Measurements from ENCODE around the gene ARFGAP2.

Gene ARFGAP2

GRCh38 chr11:47176328-47177228, at the start of gene ARFGAP2:
ARFGAP2 (minus strand) TSS chr11:47176879; CDS start chr11:47176853, 26 bp downstream.
- peak within 1 kb of the TSS; percentile 77 to 94 for H3K4me3 ChIP-seq (replicated peaks in 1 of 2; ENCODE audit: low read depth in 2 of 2, low read length in 2 of 2)
- no peak for TF ChIP-seq CTCF (IDR thresholded peaks at IDR 0.05; ENCODE audit: low read depth, low read length)

GRCh38 chr11:47225552-47226400, 49.1 kb upstream of the ARFGAP2 start:
- DNase-seq (ENCODE audit: low read depth in 2 of 2) = no peak
- TF ChIP-seq CTCF (IDR thresholded peaks at IDR 0.05; ENCODE audit: low read depth, low read length) = no peak

More at GRCh38 chr11:47176328-47177228, at the start of gene ARFGAP2:
- DNase-seq (ENCODE audit: low read depth in 2 of 2) = peak; percentile 95 to 98

GRCh38 chr11:47222696-47223095, 46.0 kb upstream of the ARFGAP2 start:
- no peak for TF ChIP-seq CTCF (IDR thresholded peaks at IDR 0.05; ENCODE audit: low read depth, low read length)
- DNase-seq (ENCODE audit: low read depth in 2 of 2) = no peak
- no peak overlapping the region for H3K4me3 ChIP-seq (replicated peaks in 1 of 2; ENCODE audit: low read depth in 2 of 2, low read length in 2 of 2)

More at GRCh38 chr11:47225552-47226400, 49.1 kb upstream of the ARFGAP2 start:
- H3K4me3 ChIP-seq (replicated peaks in 1 of 2; ENCODE audit: low read depth in 2 of 2, low read length in 2 of 2) = no peak overlapping the region

GRCh38 chr11:47220401-47220821, 43.7 kb upstream of the ARFGAP2 start:
- no peak overlapping the region for H3K4me3 ChIP-seq (replicated peaks in 1 of 2; ENCODE audit: low read depth in 2 of 2, low read length in 2 of 2)
- peak; percentile 89 to 92 for DNase-seq (ENCODE audit: low read depth in 2 of 2)

GRCh38 chr11:47216121-47216798, 39.6 kb upstream of the ARFGAP2 start:
- H3K4me3 ChIP-seq (replicated peaks in 1 of 2; ENCODE audit: low read depth in 2 of 2, low read length in 2 of 2) = peak overlapping the region; percentile 51 to 59
- peak; percentile 82 to 93 for DNase-seq (ENCODE audit: low read depth in 2 of 2)
- TF ChIP-seq CTCF (IDR thresholded peaks at IDR 0.05; ENCODE audit: low read depth, low read length) = no peak

More at GRCh38 chr11:47220401-47220821, 43.7 kb upstream of the ARFGAP2 start:
- no peak for TF ChIP-seq CTCF (IDR thresholded peaks at IDR 0.05; ENCODE audit: low read depth, low read length)

GRCh38 chr11:47215366-47215910, 38.8 kb upstream of the ARFGAP2 start:
- peak overlapping the region; percentile 51 to 59 for H3K4me3 ChIP-seq (replicated peaks in 1 of 2; ENCODE audit: low read depth in 2 of 2, low read length in 2 of 2)
- no peak for TF ChIP-seq CTCF (IDR thresholded peaks at IDR 0.05; ENCODE audit: low read depth, low read length)
- DNase-seq (ENCODE audit: low read depth in 2 of 2) = no peak
